ENCODE data around the gene PHF1.

Gene PHF1

GRCh38 chr6:33454009-33454946, 43.5 kb downstream of the PHF1 start, which contains the start of gene ZBTB9:
ZBTB9 (plus strand) TSS chr6:33454576; CDS start chr6:33455101, 525 bp downstream.
- peak; percentile 96 for DNase-seq (ENCODE audit: low spot score)

- DNase-seq (ENCODE audit: low spot score): no peak
Observed at GRCh38 chr6:33455051-33455450, 44.2 kb downstream of the PHF1 start.

- DNase-seq (ENCODE audit: low spot score): no peak
Observed at GRCh38 chr6:33456156-33456555, 45.3 kb downstream of the PHF1 start.

- DNase-seq (ENCODE audit: low spot score): no peak
Observed at GRCh38 chr6:33458676-33459075, 47.9 kb downstream of the PHF1 start.

- no peak for DNase-seq (ENCODE audit: low spot score)
Observed at GRCh38 chr6:33459226-33459625, 48.4 kb downstream of the PHF1 start.
